ENCODE data around the gene PCDHGA10.
"Not testable (repeated sequence)": the region's sequence is repeated elsewhere in the genome, so short reads cannot be mapped to it uniquely, and the experiment has no call there.

PCDHGA10 gene

GRCh38 chr5:141422742-141423291 lies 10.0 kb downstream of the PCDHGA10 start:
- DNase-seq = no peak

- no peak for DNase-seq
These were observed 15.1 kb downstream of the PCDHGA10 start for GRCh38 chr5:141427783-141428426.

DNA sequence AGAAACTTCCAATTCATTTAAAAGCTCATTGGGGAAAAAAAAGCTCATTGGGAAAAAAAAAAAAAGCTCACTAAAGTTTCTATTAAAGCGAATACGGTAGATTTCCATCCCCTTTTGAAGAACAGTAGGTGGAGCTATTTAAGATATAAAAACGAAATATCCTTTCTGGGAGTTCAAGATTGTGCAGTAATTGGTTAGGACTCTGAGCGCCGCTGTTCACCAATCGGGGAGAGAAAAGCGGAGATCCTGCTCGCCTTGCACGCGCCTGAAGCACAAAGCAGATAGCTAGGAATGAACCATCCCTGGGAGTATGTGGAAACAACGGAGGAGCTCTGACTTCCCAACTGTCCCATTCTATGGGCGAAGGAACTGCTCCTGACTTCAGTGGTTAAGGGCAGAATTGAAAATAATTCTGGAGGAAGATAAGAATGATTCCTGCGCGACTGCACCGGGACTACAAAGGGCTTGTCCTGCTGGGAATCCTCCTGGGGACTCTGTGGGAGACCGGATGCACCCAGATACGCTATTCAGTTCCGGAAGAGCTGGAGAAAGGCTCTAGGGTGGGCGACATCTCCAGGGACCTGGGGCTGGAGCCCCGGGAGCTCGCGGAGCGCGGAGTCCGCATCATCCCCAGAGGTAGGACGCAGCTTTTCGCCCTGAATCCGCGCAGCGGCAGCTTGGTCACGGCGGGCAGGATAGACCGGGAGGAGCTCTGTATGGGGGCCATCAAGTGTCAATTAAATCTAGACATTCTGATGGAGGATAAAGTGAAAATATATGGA lies 17.7 kb downstream of the PCDHGA10 start, which contains the start of gene PCDHGA12:
TSS of gene PCDHGA12 (plus strand) at position 176 of the 782 bp plus-strand sequence. CDS start at position 429, 253 bp downstream.
- DNase-seq = no peak

DNA sequence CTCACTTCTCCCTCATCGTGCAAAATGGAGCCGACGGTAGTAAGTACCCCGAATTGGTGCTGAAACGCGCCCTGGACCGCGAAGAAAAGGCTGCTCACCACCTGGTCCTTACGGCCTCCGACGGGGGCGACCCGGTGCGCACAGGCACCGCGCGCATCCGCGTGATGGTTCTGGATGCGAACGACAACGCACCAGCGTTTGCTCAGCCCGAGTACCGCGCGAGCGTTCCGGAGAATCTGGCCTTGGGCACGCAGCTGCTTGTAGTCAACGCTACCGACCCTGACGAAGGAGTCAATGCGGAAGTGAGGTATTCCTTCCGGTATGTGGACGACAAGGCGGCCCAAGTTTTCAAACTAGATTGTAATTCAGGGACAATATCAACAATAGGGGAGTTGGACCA lies 18.5 kb downstream of the PCDHGA10 start:
- no peak for DNase-seq

DNA sequence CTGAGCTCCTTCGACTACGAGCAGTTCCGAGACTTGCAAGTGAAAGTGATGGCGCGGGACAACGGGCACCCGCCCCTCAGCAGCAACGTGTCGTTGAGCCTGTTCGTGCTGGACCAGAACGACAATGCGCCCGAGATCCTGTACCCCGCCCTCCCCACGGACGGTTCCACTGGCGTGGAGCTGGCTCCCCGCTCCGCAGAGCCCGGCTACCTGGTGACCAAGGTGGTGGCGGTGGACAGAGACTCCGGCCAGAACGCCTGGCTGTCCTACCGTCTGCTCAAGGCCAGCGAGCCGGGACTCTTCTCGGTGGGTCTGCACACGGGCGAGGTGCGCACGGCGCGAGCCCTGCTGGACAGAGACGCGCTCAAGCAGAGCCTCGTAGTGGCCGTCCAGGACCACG lies 19.5 kb downstream of the PCDHGA10 start:
- not testable (repeated sequence) for DNase-seq

GRCh38 chr5:141432726-141433125 lies 19.9 kb downstream of the PCDHGA10 start:
- not testable (repeated sequence) for DNase-seq

- DNase-seq = no peak
These were observed 21.2 kb downstream of the PCDHGA10 start for GRCh38 chr5:141434006-141434405.

- no peak for DNase-seq
These were observed 24.4 kb downstream of the PCDHGA10 start for GRCh38 chr5:141437221-141437620.

DNA sequence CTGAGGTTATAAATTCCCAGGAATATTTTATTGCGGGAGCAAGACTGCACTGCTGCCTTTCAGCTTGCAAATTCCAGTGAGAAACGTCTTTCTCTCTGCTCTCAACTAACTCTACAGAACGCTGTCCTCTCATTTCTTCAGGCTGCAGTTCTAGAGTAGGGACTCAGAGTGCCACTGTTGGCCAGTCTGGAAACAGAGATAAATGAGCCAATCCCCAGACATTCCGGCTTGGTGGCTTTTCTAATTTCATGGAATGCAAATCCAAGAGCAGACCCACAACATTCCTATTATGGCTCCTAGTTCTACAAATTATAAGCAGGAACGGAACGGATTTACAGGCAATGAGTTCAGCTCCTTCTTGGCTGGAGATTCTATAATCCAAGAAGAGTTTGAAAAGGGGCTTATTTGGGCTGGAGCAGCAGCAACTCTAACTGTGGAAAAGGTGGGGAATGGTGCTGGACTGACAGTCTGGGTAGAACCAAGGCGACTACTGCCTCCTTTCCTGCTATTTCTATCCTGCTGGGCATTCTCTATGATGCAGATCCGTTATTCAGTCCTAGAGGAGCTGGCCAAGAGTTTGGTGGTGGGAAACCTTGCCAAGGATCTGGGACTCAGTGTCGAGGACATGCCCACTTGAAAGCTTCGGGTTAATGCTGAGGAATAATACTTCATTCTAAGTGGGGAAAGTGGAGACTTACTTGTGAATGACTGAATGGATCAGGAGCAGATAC lies 26.8 kb downstream of the PCDHGA10 start:
- no peak for DNase-seq

- no peak for DNase-seq
These were observed 27.6 kb downstream of the PCDHGA10 start for GRCh38 chr5:141440341-141440740.

DNA sequence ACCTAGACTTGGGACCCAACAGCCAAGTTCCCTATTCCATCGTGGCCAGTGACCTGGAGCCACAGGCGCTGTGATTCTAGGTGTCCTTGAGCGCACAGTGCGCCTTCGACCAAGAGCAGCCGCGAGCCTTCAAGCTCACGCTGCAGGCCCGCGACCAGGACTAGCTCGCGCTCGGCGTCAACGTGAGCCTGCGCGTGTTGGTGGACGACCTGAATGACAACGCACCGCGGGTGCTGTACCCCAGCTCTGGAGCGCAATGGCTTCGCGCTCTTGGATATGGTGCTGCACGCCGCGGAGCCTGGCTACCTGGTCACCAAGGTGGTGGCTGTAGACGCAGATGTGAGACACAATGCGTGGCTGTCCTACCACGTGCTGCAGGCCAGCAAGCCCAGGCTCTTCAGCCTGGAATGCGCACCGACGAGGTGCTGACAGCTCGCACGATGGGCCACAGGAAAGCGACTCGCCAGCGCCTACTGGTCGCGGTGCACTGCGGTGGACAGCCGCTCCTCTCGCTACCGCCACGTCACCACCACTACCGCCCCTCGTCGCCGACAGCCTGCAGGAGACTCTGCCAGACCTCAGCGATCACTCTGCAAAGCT lies 28.9 kb downstream of the PCDHGA10 start:
- DNase-seq = no peak

- DNase-seq = no peak
These were observed 52.6 kb downstream of the PCDHGA10 start for GRCh38 chr5:141465351-141465750.
